Mucosa of rectum (tissue), 2 donors: ENCODE measurements around the gene SFI1.

ENCODE experiments used
- H3K27ac ChIP-seq, 2 donors: one replicate each; pipeline ENCODE4 v1.7.0; 2013; ENCODE audit warnings: inconsistent platforms in 2 of 2, low read depth in 2 of 2, low read length in 2 of 2
- H3K27me3 ChIP-seq, 2 donors: one replicate each; pipeline ENCODE4 v1.7.0; 2013; ENCODE audit warnings: low read length in 2 of 2; ENCODE audit not compliant: control insufficient read depth in 2 of 2, insufficient read depth in 2 of 2
- H3K36me3 ChIP-seq, 2 donors: one replicate each; pipeline ENCODE4 v1.7.0; 2013; ENCODE audit warnings: low read length in 2 of 2; ENCODE audit not compliant: control insufficient read depth in 2 of 2, insufficient read depth in 2 of 2
- H3K4me1 ChIP-seq, 2 donors: one replicate each; pipeline ENCODE4 v1.7.0; 2013; ENCODE audit warnings: low read length in 2 of 2, mild to moderate bottlenecking in 1 of 2; ENCODE audit not compliant: control insufficient read depth in 2 of 2, insufficient read depth in 2 of 2
- H3K4me3 ChIP-seq, 2 donors: one replicate each; pipeline ENCODE4 v1.7.0; 2013; ENCODE audit warnings: low read length in 2 of 2
- H3K9ac ChIP-seq, 2 donors: one replicate each; pipeline ENCODE4 v1.7.0; 2013; ENCODE audit warnings: low read length in 2 of 2, low read depth in 1 of 2, mild to moderate bottlenecking in 1 of 2
- H3K9me3 ChIP-seq, 2 donors: one replicate each; pipeline ENCODE4 v1.7.0; 2013; ENCODE audit warnings: low read length in 2 of 2; ENCODE audit not compliant: control insufficient read depth in 2 of 2
- donor health status: healthy.
- donor health status: Normal muscosa, but diverticular disease.

The SFI1 gene

GRCh38 chr22:31604137-31604705 is 107.9 kb downstream of the SFI1 start:
- no peaks in the 10 kb centered on the region for H3K9me3 ChIP-seq
- no peaks in the 10 kb centered on the region for H3K4me1 ChIP-seq
- H3K27me3 ChIP-seq = no peaks in the 10 kb centered on the region
- H3K27ac ChIP-seq = no peak overlapping the region
- H3K9ac ChIP-seq = no peak overlapping the region
- H3K4me3 ChIP-seq = no peak overlapping the region
- peaks cover 5 to 17% of the 10 kb centered on the region in 2 donors for H3K36me3 ChIP-seq

- H3K27ac ChIP-seq = no peak overlapping the region
- H3K4me3 ChIP-seq = no peak overlapping the region
- H3K36me3 ChIP-seq = peaks cover 5 to 20% of the 10 kb centered on the region in 2 donors
- no peaks in the 10 kb centered on the region for H3K9me3 ChIP-seq
- H3K27me3 ChIP-seq = no peaks in the 10 kb centered on the region
- H3K9ac ChIP-seq = no peak overlapping the region
- no peaks in the 10 kb centered on the region for H3K4me1 ChIP-seq
These were observed 108.7 kb downstream of the SFI1 start for GRCh38 chr22:31604746-31605705.

- Histone ChIP-seq H3K9ac (no peak overlapping the region), H3K27ac (no peak overlapping the region), H3K4me1 (no peaks in the 10 kb centered on the region), H3K36me3 (peaks cover 9 to 20% of the 10 kb centered on the region in 2 donors), H3K9me3 (no peaks in the 10 kb centered on the region), H3K4me3 (no peak overlapping the region), H3K27me3 (no peaks in the 10 kb centered on the region)
These were observed 109.7 kb downstream of the SFI1 start for GRCh38 chr22:31605851-31606585.

- no peaks in the 10 kb centered on the region for H3K9me3 ChIP-seq
- H3K4me1 ChIP-seq = no peaks in the 10 kb centered on the region
- no peaks in the 10 kb centered on the region for H3K27me3 ChIP-seq
These were observed 111.4 kb downstream of the SFI1 start for GRCh38 chr22:31607696-31608095.

GRCh38 chr22:31609716-31610115 is 113.4 kb downstream of the SFI1 start:
- Histone ChIP-seq H3K9me3 (no peaks in the 10 kb centered on the region), H3K36me3 (peaks cover 12 to 22% of the 10 kb centered on the region in 2 donors), H3K4me1 (no peaks in the 10 kb centered on the region), H3K9ac (no peak overlapping the region), H3K4me3 (no peak overlapping the region), H3K27me3 (no peaks in the 10 kb centered on the region), H3K27ac (no peak overlapping the region)

More at GRCh38 chr22:31607696-31608095, 111.4 kb downstream of the SFI1 start:
- Histone ChIP-seq H3K4me3 (no peak overlapping the region), H3K27ac (no peak overlapping the region), H3K36me3 (peaks cover 14 to 27% of the 10 kb centered on the region in 2 donors), H3K9ac (no peak overlapping the region)

GRCh38 chr22:31610611-31611010 is 114.3 kb downstream of the SFI1 start:
- Histone ChIP-seq H3K9ac (no peak overlapping the region), H3K27ac (no peak overlapping the region), H3K27me3 (no peaks in the 10 kb centered on the region), H3K4me3 (no peak overlapping the region), H3K36me3 (peaks cover 12 to 19% of the 10 kb centered on the region in 2 donors), H3K4me1 (no peaks in the 10 kb centered on the region), H3K9me3 (no peaks in the 10 kb centered on the region)

GRCh38 chr22:31611061-31611760 is 114.9 kb downstream of the SFI1 start:
- Histone ChIP-seq H3K4me3 (no peak overlapping the region), H3K27ac (no peak overlapping the region), H3K27me3 (no peaks in the 10 kb centered on the region), H3K4me1 (peaks cover 0 to 3% of the 10 kb centered on the region in 2 donors), H3K36me3 (peaks cover 12 to 18% of the 10 kb centered on the region in 2 donors), H3K9ac (no peak overlapping the region), H3K9me3 (no peaks in the 10 kb centered on the region)

GRCh38 chr22:31612891-31613285 is 116.6 kb downstream of the SFI1 start:
- peaks cover 12 to 23% of the 10 kb centered on the region in 2 donors for H3K36me3 ChIP-seq
- H3K4me1 ChIP-seq = peaks cover 7 to 13% of the 10 kb centered on the region in 2 donors
- no peak overlapping the region for H3K9ac ChIP-seq
- no peaks in the 10 kb centered on the region for H3K9me3 ChIP-seq
- H3K4me3 ChIP-seq = no peak overlapping the region
- no peaks in the 10 kb centered on the region for H3K27me3 ChIP-seq
- H3K27ac ChIP-seq = no peak overlapping the region

GRCh38 chr22:31613286-31613903 is 117.1 kb downstream of the SFI1 start:
- Histone ChIP-seq H3K4me1 (peaks cover 7 to 13% of the 10 kb centered on the region in 2 donors), H3K27me3 (no peaks in the 10 kb centered on the region), H3K4me3 (no peak overlapping the region), H3K36me3 (peaks cover 12 to 23% of the 10 kb centered on the region in 2 donors), H3K9ac (no peak overlapping the region), H3K27ac (no peak overlapping the region), H3K9me3 (no peaks in the 10 kb centered on the region)
